PC-9 (cell line): ENCODE data around the gene GRB2.

ENCODE experiments used
- CTCF ChIP-seq: fragments of 200-600 bp; sonication (generic); conservative IDR thresholded peaks from 2 replicates; pipeline ENCODE4 v1.6.1; 2017; ENCODE audit warnings: mixed run types, antibody characterized with exemption, mild to moderate bottlenecking, moderate library complexity
- EZH2 ChIP-seq: fragments of 200-600 bp; sonication (generic); IDR thresholded peaks from 2 replicates; pipeline ENCODE4 v1.8.0; 2017; ENCODE audit warnings: antibody characterized with exemption, low read depth

- no peak for TF ChIP-seq EZH2
- peak; percentile 39; the same call in 1 of the 2 replicates for TF ChIP-seq CTCF
These were observed 135.1 kb downstream of the GRB2 start for GRCh38 chr17:75270218-75270965.
